ENCODE data around the gene CSNK1E. TPM values are rescaled to one million over a fixed set of nuclear protein-coding genes. Genes with fewer than 3 reads are reported as not detected.

CSNK1E gene
- total RNA-seq, 1 donor from 2014 or later, result 106 TPM

DNA sequence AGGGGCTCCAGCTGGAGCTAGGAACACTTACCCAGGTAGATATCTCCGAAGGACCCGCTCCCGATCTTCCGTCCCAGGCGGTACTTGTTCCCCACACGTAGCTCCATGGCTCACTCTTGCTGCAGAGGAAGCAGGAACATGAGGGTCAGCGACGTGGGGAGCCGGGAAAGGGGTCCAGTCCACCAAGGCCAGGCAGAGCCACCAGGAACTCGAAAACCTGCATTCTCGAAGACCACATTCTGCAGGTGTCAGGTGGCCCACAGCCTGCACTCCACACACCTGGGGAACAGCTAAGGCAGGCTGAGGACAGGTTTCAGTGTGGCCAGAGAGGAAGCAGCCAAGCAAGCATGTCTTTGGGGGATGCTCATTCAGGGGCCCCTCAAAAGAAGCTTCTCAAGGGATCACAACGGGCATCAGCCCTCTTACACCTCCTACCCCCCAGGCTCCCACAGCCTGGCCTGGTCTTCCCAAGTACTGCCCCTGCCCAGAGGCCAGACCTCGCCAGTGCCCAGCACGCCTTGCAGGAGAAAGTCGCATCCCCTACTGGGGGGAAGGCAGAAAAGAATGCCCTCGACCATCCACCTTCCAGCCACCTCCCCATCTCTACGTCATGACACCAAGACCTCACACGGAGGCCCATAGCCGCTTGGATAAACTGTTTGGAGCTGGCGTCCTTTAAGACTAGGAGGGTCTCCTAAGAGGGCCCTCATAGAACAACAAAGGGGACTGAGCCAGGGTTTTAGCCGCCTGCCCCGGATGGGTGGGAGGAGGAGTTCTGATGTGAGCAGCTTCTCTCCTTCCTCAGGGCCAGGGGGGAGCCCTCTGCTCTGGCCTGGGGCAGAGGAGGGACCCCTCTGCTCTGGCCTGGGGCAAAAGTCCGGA, 2.9 kb downstream of the CSNK1E start:
- Histone ChIP-seq H3K9me3 (ENCODE audit: low read depth) (no peaks in the 10 kb centered on the region), H3K27ac (peak overlapping the region; percentile 51), H3K4me1 (peaks cover 36% of the 10 kb centered on the region), H3K9ac (peak overlapping the region; percentile 100), H3F3A (ENCODE audit: low read depth) (peaks cover 38% of the 10 kb centered on the region), H4K20me1 (ENCODE audit: low read depth) (peaks cover 73% of the 10 kb centered on the region), H3K4me2 (peak overlapping the region; percentile 86), H2AFZ (replicated peaks) (no peak overlapping the region), H3K79me2 (ENCODE audit: low read depth) (peaks cover 77% of the 10 kb centered on the region), H3K36me3 (no peaks in the 10 kb centered on the region), H3K27me3 (no peaks in the 10 kb centered on the region), H3K4me3 (peak overlapping the region; percentile 99)
- peak; percentile 61 for DNase-seq (ENCODE audit: low spot score)
- Mint-ChIP-seq H3K9me3 (no peaks in the 10 kb centered on the region), H3K27me3 (ENCODE audit: insufficient read depth, low read depth) (peaks cover 6% of the 10 kb centered on the region), H3K4me3 (peak overlapping the region; percentile 98), H3K27ac (peak overlapping the region; percentile 89), H3K4me1 (peaks cover 47% of the 10 kb centered on the region), H3K36me3 (peaks cover 18% of the 10 kb centered on the region)
- TF ChIP-seq EZH2 (IDR thresholded peaks at IDR 0.05), result no peak
- no peak for TF ChIP-seq EZH2phosphoT487 (IDR thresholded peaks at IDR 0.05)
- TF ChIP-seq, protein P1, sequence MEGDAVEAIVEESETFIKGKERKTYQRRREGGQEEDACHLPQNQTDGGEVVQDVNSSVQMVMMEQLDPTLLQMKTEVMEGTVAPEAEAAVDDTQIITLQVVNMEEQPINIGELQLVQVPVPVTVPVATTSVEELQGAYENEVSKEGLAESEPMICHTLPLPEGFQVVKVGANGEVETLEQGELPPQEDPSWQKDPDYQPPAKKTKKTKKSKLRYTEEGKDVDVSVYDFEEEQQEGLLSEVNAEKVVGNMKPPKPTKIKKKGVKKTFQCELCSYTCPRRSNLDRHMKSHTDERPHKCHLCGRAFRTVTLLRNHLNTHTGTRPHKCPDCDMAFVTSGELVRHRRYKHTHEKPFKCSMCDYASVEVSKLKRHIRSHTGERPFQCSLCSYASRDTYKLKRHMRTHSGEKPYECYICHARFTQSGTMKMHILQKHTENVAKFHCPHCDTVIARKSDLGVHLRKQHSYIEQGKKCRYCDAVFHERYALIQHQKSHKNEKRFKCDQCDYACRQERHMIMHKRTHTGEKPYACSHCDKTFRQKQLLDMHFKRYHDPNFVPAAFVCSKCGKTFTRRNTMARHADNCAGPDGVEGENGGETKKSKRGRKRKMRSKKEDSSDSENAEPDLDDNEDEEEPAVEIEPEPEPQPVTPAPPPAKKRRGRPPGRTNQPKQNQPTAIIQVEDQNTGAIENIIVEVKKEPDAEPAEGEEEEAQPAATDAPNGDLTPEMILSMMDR (IDR thresholded peaks at IDR 0.05), result no peak

- Mint-ChIP-seq H3K27me3 (ENCODE audit: insufficient read depth, low read depth) (peaks cover 6% of the 10 kb centered on the region), H3K9me3 (no peaks in the 10 kb centered on the region), H3K4me1 (peaks cover 39% of the 10 kb centered on the region), H3K27ac (peak overlapping the region; percentile 89), H3K36me3 (peaks cover 21% of the 10 kb centered on the region), H3K4me3 (peak overlapping the region; percentile 76)
- peak overlapping the region; percentile 99 for H3K4me3 ChIP-seq
- no peak overlapping the region for H3K9ac ChIP-seq
- H3K4me1 ChIP-seq, result peaks cover 32% of the 10 kb centered on the region
- H3K36me3 ChIP-seq, result no peaks in the 10 kb centered on the region
- H4K20me1 ChIP-seq (ENCODE audit: low read depth), result peaks cover 81% of the 10 kb centered on the region
- H3K27ac ChIP-seq, result peak overlapping the region; percentile 51
- TF ChIP-seq EZH2 (IDR thresholded peaks at IDR 0.05) (no peak), EZH2phosphoT487 (IDR thresholded peaks at IDR 0.05) (no peak)
- TF ChIP-seq, protein P1 (IDR thresholded peaks at IDR 0.05), result no peak
- H3F3A ChIP-seq (ENCODE audit: low read depth), result peaks cover 30% of the 10 kb centered on the region
- H2AFZ ChIP-seq (replicated peaks), result no peak overlapping the region
- peak; percentile 39 for DNase-seq (ENCODE audit: low spot score)
- peak overlapping the region; percentile 86 for H3K4me2 ChIP-seq
- H3K9me3 ChIP-seq (ENCODE audit: low read depth), result no peaks in the 10 kb centered on the region
- H3K79me2 ChIP-seq (ENCODE audit: low read depth), result peaks cover 86% of the 10 kb centered on the region
- H3K27me3 ChIP-seq, result no peaks in the 10 kb centered on the region
Observed at GRCh38 chr22:38313384-38313955, 3.8 kb downstream of the CSNK1E start.

DNA sequence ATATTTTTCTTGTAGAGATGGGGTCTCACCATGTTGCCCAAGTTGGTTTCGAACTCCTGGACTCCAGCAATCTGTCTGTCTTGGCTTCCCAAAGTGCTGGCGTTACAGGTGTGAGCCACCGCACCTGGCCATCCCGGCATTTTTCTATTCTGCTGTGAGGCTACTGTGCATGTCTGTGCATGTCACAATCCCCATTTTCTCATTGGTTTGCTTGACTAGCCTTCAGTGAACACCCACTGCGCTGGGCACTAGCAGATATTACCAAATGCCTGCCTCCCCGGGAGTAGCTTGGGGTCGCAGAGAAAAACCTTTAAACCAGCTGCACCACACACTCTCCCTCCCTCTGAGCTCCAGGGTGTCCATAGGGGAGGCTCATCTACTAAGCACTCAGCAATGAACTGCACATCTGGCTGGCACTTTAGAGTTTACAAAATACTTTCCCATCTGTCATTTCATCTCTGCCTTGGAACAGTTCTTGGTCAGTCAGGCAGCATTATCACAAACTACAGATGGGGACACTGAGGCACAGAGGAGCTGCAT, 4.9 kb downstream of the CSNK1E start:
- H3K27ac Mint-ChIP-seq, result no peak overlapping the region
- H3K4me1 Mint-ChIP-seq, result peaks cover 31% of the 10 kb centered on the region
- no peak overlapping the region for H3K9ac ChIP-seq
- no peak overlapping the region for H3K4me2 ChIP-seq
- H3K27ac ChIP-seq, result no peak overlapping the region
- no peak for DNase-seq (ENCODE audit: low spot score)
- no peak overlapping the region for H2AFZ ChIP-seq (replicated peaks)
- peaks cover 25% of the 10 kb centered on the region for H3K4me1 ChIP-seq
- no peak overlapping the region for H3K4me3 ChIP-seq
- H3K4me3 Mint-ChIP-seq, result no peak overlapping the region
- H3K36me3 ChIP-seq, result peaks cover 3% of the 10 kb centered on the region
- no peaks in the 10 kb centered on the region for H3K9me3 Mint-ChIP-seq
- H3K9me3 ChIP-seq (ENCODE audit: low read depth), result no peaks in the 10 kb centered on the region
- TF ChIP-seq EZH2phosphoT487 (IDR thresholded peaks at IDR 0.05) (no peak), EZH2 (IDR thresholded peaks at IDR 0.05) (no peak)
- peaks cover 18% of the 10 kb centered on the region for H3F3A ChIP-seq (ENCODE audit: low read depth)
- H3K79me2 ChIP-seq (ENCODE audit: low read depth), result peaks cover 97% of the 10 kb centered on the region
- H3K27me3 ChIP-seq, result no peaks in the 10 kb centered on the region
- peaks cover 92% of the 10 kb centered on the region for H4K20me1 ChIP-seq (ENCODE audit: low read depth)
- peaks cover 25% of the 10 kb centered on the region for H3K36me3 Mint-ChIP-seq
- H3K27me3 Mint-ChIP-seq (ENCODE audit: insufficient read depth, low read depth), result peaks cover 6% of the 10 kb centered on the region

Data from neural progenitor cell (in vitro differentiated cells).